ENCODE results near the gene SP4.
"Not testable (repeated sequence)": the region's sequence is repeated elsewhere in the genome, so short reads cannot be mapped to it uniquely, and the experiment has no call there.

SP4 gene

GRCh38 chr7:21532485-21532884, 104.6 kb downstream of the SP4 start:
- not testable (repeated sequence) for DNase-seq

DNA sequence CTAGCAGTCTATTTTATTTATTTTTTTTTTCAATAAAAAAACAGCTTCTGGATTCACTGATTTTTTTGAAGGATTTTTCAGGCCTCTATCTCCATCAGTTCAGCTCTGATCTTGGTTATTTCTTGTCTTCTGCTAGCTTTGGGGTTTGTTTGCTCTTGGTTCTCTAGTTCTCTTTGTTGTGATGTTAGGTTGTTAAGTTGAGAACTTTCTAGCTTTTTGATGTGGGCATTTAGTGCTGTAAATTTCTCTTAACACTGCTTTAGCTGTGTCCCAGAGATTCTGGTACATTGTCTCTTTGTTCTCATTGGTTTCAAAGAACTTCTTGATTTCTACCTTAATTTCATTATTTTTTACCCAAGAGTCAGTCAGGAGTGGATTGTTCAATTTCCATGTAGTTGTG, 105.8 kb downstream of the SP4 start:
- not testable (repeated sequence) for DNase-seq

- DNase-seq: not testable (repeated sequence)
Measured at GRCh38 chr7:21536445-21537118, 108.7 kb downstream of the SP4 start.

- DNase-seq: no peak
Measured at GRCh38 chr7:21538936-21539495, 111.1 kb downstream of the SP4 start.

DNA sequence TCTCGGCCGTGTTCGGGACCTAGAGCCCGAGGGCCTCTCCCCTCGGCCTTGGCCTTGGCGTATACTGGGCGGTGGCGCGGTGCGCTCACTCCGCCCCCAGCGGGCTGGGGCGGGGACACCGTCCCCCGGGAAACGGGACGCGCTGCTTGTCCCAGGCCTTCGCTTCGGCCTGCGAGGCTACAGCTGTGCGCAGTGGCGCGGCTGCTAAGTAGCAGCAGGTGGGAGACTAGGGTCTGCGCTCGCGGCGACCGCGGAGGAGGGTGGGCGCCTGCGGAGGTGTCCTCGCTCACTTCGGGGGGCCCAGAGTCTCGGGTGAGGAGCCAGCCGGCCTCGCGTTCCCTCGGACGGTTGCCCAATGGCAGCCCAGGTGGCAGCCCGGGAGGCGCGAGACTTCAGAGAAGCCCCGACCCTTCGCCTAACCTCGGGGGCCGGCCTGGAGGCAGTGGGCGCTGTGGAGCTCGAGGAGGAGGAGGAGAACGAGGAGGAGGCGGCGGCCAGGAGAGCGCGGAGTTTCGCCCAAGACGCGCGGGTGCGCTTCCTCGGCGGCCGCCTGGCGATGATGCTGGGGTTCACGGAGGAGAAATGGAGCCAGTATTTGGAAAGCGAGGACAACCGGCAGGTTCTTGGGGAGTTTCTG, 115.1 kb downstream of the SP4 start, which contains the start of gene DNAH11:
Gene DNAH11 (plus strand): TSS at position 149 of the 637 bp plus-strand sequence. CDS start 207 bp downstream, at position 356.
- DNase-seq: no peak

GRCh38 chr7:21543528-21544302, 115.8 kb downstream of the SP4 start:
- DNase-seq: no peak

DNA sequence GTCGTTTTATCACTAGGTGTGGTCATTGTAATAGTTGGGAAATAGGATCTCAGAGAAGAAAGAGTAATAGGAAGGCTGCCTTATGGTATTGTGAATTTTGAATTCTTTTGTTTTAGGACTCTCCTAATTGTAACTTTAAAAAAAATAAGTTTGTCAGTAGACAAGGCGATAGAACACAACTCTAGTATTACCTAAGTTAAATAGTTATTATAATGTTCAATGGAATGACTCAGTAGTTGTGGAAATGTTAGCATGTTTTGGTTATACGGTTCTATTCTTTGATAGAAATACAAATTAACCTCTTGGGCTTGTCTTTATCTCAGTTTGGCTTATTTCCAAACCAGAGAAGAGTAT, 116.4 kb downstream of the SP4 start:
- no peak for DNase-seq

DNA sequence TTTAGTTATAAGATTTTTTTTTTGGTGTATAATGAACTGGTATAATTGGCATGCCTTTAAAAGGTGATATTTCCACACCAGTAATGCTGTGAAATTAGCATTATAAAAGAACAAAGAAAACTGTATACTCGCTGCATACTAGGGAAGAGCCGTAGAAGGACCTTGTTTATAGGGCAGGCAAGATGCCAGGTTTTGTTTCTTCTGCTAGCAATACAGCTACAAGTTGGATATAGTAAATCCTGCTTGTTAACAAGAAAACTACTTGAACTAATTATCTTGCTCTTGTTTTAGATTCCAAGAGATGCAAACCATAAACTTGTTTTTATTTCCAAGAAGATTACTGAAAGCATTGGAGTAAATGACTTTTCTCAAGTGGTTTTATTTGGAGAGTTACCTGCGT, 116.8 kb downstream of the SP4 start:
- no peak for DNase-seq

DNA sequence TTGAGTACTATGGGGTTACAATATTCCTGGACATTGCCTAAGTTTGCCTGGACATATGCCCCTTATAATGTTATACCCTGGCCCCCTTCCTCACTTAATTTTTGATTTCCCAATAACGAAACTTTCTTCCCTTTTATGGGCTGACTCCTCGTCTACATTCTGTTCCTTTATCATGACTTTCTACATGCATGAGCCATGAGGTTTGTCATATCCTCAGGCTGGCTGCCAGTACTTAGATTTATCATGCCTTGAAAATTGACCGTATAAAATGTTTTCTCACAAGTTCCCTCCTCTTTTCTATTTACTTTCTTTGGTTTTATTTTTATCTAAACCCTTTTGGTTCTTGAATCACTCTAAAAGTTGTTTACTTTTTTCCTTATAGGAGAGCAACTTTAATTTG, 119.6 kb downstream of the SP4 start:
- no peak for DNase-seq

DNA sequence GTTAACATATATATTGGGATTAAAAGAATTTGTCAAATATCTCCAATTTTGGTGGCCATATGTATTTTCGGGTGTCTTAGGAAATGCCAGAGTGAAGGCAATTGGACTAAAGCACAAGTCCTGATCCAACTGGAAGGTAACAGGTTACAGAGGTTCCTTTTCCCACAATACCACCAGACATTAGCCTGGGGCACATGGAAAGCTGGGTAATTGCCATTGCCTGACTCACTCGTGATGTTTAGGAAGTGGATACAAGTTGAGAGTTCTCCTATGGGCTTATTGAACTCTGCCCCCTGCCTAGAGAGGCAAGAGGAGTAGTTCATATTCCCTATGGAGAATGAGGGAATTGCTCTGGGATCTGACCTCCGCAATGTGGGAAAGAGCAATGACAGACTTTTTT, 120.6 kb downstream of the SP4 start:
- DNase-seq: no peak

- no peak for DNase-seq
Measured at GRCh38 chr7:21550076-21550475, 122.2 kb downstream of the SP4 start.

- DNase-seq: no peak
Measured at GRCh38 chr7:21550821-21551531, 123.1 kb downstream of the SP4 start.

- DNase-seq: no peak
Measured at GRCh38 chr7:21562385-21562784, 134.5 kb downstream of the SP4 start.

Data from activated gamma-delta T cell (primary cell).